HepG2 (cell line): Measurements from ENCODE around the gene SLC2A13. TPM values are rescaled to one million over a fixed set of nuclear protein-coding genes. Genes with fewer than 3 reads are reported as not detected.

Source experiments
- ATAC-seq: fragments of 200-7000 bp; cut with Tn5 transposase; 3 replicates; pipeline ENCODE4 v1.9.1; 2020; ENCODE audit warnings: mild to moderate bottlenecking, moderate library complexity
- BruUV-seq: library from RNA; stranded (reverse); fragments of 400-500 nt; replicated peaks from 2 replicates; lab custom pipeline; 2021; lab: Mats Ljungman, UMichigan
- CTCF ChIA-PET: fragments of 300-600 bp; formaldehyde crosslinking; extraction: SDS; loops from one replicate; lab custom pipeline; 2021; ENCODE audit warnings: low total read pairs, inconsistent platforms, low intra/inter-chr PET ratio; lab: Yijun Ruan, JAX
- POLR2A ChIA-PET: fragments of 350-600 bp; sonication (Branson Sonifier 250); formaldehyde crosslinking; loops from one replicate; lab custom pipeline; 2020; ENCODE audit warnings: antibody characterized with exemption, inconsistent platforms; lab: Yijun Ruan, JAX
- DNase-seq: peaks from one replicate; pipeline ENCODE4 v3.0.0-alpha.2; 2015; ENCODE audit warnings: low spot score
- FAIRE-seq: peaks from 3 replicates; lab custom pipeline; 2011; peaks lifted over from hg19 to GRCh38; lab: Jason Lieb, UNC
- H2AFZ ChIP-seq: one replicate; pipeline ENCODE4 v1.6.1; 2011; ENCODE audit warnings: low read length, inconsistent platforms
- H3K27ac ChIP-seq: fragments of 300-600 bp; 3 replicates; pipeline ENCODE4 v1.8.0; 2011; ENCODE audit warnings: mixed run types, mild to moderate bottlenecking, mixed read lengths, low read length, inconsistent platforms; ENCODE audit not compliant: insufficient read depth; ENCODE audit errors: extremely low read length
- H3K27me3 ChIP-seq, 2 experiments: fragments of 200-600 bp in 1 of 2; 2 replicates in 1 of 2; 3 replicates in 1 of 2; pipeline versions ENCODE4 v1.6.0 to v1.8.0; 2011; ENCODE audit warnings: low read length in 2 of 2, mild to moderate bottlenecking in 2 of 2, moderate library complexity in 2 of 2, inconsistent platforms in 1 of 2; ENCODE audit not compliant: insufficient read depth in 2 of 2, control insufficient read depth in 1 of 2
- H3K36me3 ChIP-seq, 2 experiments: fragments of 200-600 bp in 1 of 2; replicated peaks in 1 of 2; 2 replicates in 1 of 2; 3 replicates in 1 of 2; pipeline versions ENCODE4 v1.5.1 to v1.8.0; 2011; ENCODE audit warnings: low read length in 2 of 2, inconsistent platforms in 1 of 2; ENCODE audit not compliant: insufficient read depth in 2 of 2, control insufficient read depth in 1 of 2
- H3K4me1 ChIP-seq: 2 replicates; pipeline ENCODE4 v1.5.1; 2012; ENCODE audit warnings: low read length, inconsistent platforms; ENCODE audit not compliant: insufficient read depth
- H3K4me2 ChIP-seq: 2 replicates; pipeline ENCODE4 v1.6.0; 2011; ENCODE audit warnings: low read depth, low read length, inconsistent platforms
- H3K4me3 ChIP-seq, 3 experiments: fragments of 200-600 bp in 1 of 3; sonication (generic), shearing (Covaris generic) in 1 of 3; replicated peaks in 1 of 3; 2 replicates each; pipeline ENCODE4 v1.5.1; 2011 to 2016; ENCODE audit warnings: low read length in 3 of 3, inconsistent platforms in 2 of 3, low read depth in 2 of 3, mild to moderate bottlenecking in 2 of 3, control low read depth in 1 of 3, mixed read lengths in 1 of 3; ENCODE audit not compliant: insufficient read depth in 1 of 3
- H3K79me2 ChIP-seq: one replicate; pipeline ENCODE4 v1.6.1; 2011; ENCODE audit warnings: low read length, inconsistent platforms; ENCODE audit not compliant: insufficient read depth
- H3K9ac ChIP-seq: 2 replicates; pipeline ENCODE4 v1.6.0; 2011; ENCODE audit warnings: mild to moderate bottlenecking, low read depth, low read length, inconsistent platforms; ENCODE audit not compliant: insufficient read depth
- H3K9me3 ChIP-seq: 2 replicates; pipeline ENCODE4 v1.5.1; 2012; ENCODE audit warnings: mild to moderate bottlenecking, low read length
- H4K20me1 ChIP-seq: 2 replicates; pipeline ENCODE4 v1.6.0; 2011; ENCODE audit warnings: inconsistent platforms, mild to moderate bottlenecking, low read length, moderate library complexity; ENCODE audit not compliant: insufficient read depth
- ATM ChIP-seq: fragments of 450-650 bp; IDR thresholded peaks from 2 replicates; pipeline ENCODE4 v1.7.1; 2017; ENCODE audit warnings: mild to moderate bottlenecking, borderline replicate concordance
- CAMTA2 ChIP-seq: sonication (generic); formaldehyde crosslinking; IDR thresholded peaks from 2 replicates; pipeline ENCODE4 v1.4.0; 2020; ENCODE audit warnings: mild to moderate bottlenecking, missing genetic modification reagents, borderline replicate concordance
- CC2D1A ChIP-seq: sonication (generic); formaldehyde crosslinking; IDR thresholded peaks from 2 replicates; pipeline ENCODE4 v1.8.1; 2023; ENCODE audit warnings: mild to moderate bottlenecking, missing genetic modification reagents
- NBN ChIP-seq: fragments of 450-650 bp; conservative IDR thresholded peaks from 2 replicates; pipeline ENCODE4 v1.6.1; 2017
- SNRNP70 ChIP-seq: fragments of 200-400 bp; formaldehyde crosslinking; IDR thresholded peaks from 2 replicates; pipeline ENCODE4 v1.6.1; 2017; ENCODE audit warnings: mild to moderate bottlenecking, low read depth, low read length, moderate library complexity
- SYNCRIP ChIP-seq: fragments of 200-400 bp; formaldehyde crosslinking; IDR thresholded peaks from 2 replicates; pipeline ENCODE4 v1.6.1; 2018; ENCODE audit warnings: mild to moderate bottlenecking, low read depth, low read length; ENCODE audit not compliant: insufficient read depth
- TCF7L2 ChIP-seq: IDR thresholded peaks from 2 replicates; pipeline ENCODE4 v1.6.1; 2011; ENCODE audit warnings: mild to moderate bottlenecking, low read depth, low read length, moderate library complexity
- ZNF280B ChIP-seq: sonication (generic); formaldehyde crosslinking; IDR thresholded peaks from 2 replicates; pipeline ENCODE4 v1.5.0; 2020; ENCODE audit warnings: missing genetic modification reagents, mild to moderate bottlenecking, borderline replicate concordance
- ZNF512 ChIP-seq: sonication (generic); formaldehyde crosslinking; IDR thresholded peaks from 2 replicates; pipeline ENCODE4 v1.4.0; 2020; ENCODE audit warnings: mild to moderate bottlenecking, missing genetic modification reagents
- ZNF740 ChIP-seq: sonication (generic); formaldehyde crosslinking; IDR thresholded peaks from 2 replicates; pipeline ENCODE4 v1.4.0; 2020; ENCODE audit warnings: missing genetic modification reagents
- ZSCAN25 ChIP-seq: sonication (generic); formaldehyde crosslinking; IDR thresholded peaks from 2 replicates; pipeline ENCODE4 v1.8.0; 2022; ENCODE audit warnings: mild to moderate bottlenecking, missing genetic modification reagents
- WGBS: methylation state at CpG from one replicate; pipeline ENCODE4 v1.1.6; 2017; ENCODE audit warnings: low lambda C conversion rate; 5-methylcytosine and 5-hydroxymethylcytosine counted together
- in situ Hi-C: cut with HindIII; loops from 2 replicates; pipeline ENCODE4 v1.10.0; 2017; ENCODE audit warnings: low pct_unique_long_range_greater_than_20kb; ENCODE audit not compliant: extremely low pct_ligation_motif_present
- intact Hi-C: fragments of 100-400 bp; cut with micrococcal nuclease; formaldehyde crosslinking; loops from one replicate; pipeline ENCODE4 v1.10.0; 2022; ENCODE audit not compliant: unreplicated experiment
- polyA plus RNA-seq, 8 experiments: library from polyadenylated mRNA; depleted of rRNA in 3 of 8; stranded (reverse) in 7 of 8; unstranded in 1 of 8; fragments of >200 nt; fragmentation: Illumina TruSeq in 4 of 8; extraction: Trizol in 4 of 8; gene quantifications; 2 replicates each; pipeline versions ENCODE4 v1.2.1 to v1.2.3, GENCODE V29; 2011 to 2016; ENCODE audit warnings: low read depth in 4 of 8, missing spikeins in 1 of 8, mixed read lengths in 1 of 8; ENCODE audit not compliant: insufficient read depth in 1 of 8
- total RNA-seq, 5 experiments: library from RNA; depleted of rRNA; stranded (reverse); fragments of >200 nt; fragmentation: Illumina TruSeq; extraction: Trizol; gene quantifications; 2 replicates each; pipeline ENCODE4 v1.2.3, GENCODE V29; 2016; ENCODE audit warnings: low read depth in 1 of 5
- TF ChIP-seq, protein P1 (sequence below): IDR thresholded peaks from 2 replicates; pipeline ENCODE4 v1.6.1; 2018; ENCODE audit warnings: missing genetic modification reagents, mild to moderate bottlenecking, missing compliant biosample characterization
- TF ChIP-seq, protein P2 (sequence below): sonication (generic); formaldehyde crosslinking; IDR thresholded peaks from 2 replicates; pipeline ENCODE4 v1.8.0; 2022; ENCODE audit warnings: missing genetic modification reagents, mild to moderate bottlenecking, moderate library complexity, borderline replicate concordance

SLC2A13 gene
- total and polyA plus RNA-seq, 2 of the 13 experiments (the other 11 are each of a cell fraction or from before 2014, with no cell fraction given): 5.5 to 6.0 TPM

GRCh38 chr12:39919790-39920189 is 186.1 kb downstream of the SLC2A13 start:
- CTCF ChIA-PET: no interaction called here
- in situ Hi-C loops: no loop called here

More at GRCh38 chr12:39919790-39920189, 186.1 kb downstream of the SLC2A13 start:
- H2AFZ ChIP-seq: no peak overlapping the region
- H3K79me2 ChIP-seq: no peaks in the 10 kb centered on the region
- ATAC-seq (no peak), FAIRE-seq (no peak), DNase-seq (no peak)
- no peaks in the 10 kb centered on the region for H4K20me1 ChIP-seq
- H3K9me3 ChIP-seq: no peaks in the 10 kb centered on the region
- WGBS: 97% methylated on average over 1 of the region's 1 CpG
- no TSS peak for BruUV-seq
- TF ChIP-seq NBN: no peak
- TF ChIP-seq ZSCAN25: no peak
- TF ChIP-seq CC2D1A (CRISPR knock-in tag): no peak
- TF ChIP-seq SNRNP70: no peak
- TF ChIP-seq TCF7L2: no peak
- no peak for TF ChIP-seq CAMTA2
- TF ChIP-seq ATM: no peak
- TF ChIP-seq, protein P1, sequence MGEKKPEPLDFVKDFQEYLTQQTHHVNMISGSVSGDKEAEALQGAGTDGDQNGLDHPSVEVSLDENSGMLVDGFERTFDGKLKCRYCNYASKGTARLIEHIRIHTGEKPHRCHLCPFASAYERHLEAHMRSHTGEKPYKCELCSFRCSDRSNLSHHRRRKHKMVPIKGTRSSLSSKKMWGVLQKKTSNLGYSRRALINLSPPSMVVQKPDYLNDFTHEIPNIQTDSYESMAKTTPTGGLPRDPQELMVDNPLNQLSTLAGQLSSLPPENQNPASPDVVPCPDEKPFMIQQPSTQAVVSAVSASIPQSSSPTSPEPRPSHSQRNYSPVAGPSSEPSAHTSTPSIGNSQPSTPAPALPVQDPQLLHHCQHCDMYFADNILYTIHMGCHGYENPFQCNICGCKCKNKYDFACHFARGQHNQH: no peak
- no peak for TF ChIP-seq ZNF280B (CRISPR knock-in tag)
- no peak for TF ChIP-seq ZNF740 (CRISPR knock-in tag)
- TF ChIP-seq ZNF512 (CRISPR knock-in tag): no peak
- TF ChIP-seq, protein P2, sequence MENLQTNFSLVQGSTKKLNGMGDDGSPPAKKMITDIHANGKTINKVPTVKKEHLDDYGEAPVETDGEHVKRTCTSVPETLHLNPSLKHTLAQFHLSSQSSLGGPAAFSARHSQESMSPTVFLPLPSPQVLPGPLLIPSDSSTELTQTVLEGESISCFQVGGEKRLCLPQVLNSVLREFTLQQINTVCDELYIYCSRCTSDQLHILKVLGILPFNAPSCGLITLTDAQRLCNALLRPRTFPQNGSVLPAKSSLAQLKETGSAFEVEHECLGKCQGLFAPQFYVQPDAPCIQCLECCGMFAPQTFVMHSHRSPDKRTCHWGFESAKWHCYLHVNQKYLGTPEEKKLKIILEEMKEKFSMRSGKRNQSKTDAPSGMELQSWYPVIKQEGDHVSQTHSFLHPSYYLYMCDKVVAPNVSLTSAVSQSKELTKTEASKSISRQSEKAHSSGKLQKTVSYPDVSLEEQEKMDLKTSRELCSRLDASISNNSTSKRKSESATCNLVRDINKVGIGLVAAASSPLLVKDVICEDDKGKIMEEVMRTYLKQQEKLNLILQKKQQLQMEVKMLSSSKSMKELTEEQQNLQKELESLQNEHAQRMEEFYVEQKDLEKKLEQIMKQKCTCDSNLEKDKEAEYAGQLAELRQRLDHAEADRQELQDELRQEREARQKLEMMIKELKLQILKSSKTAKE (CRISPR knock-in tag): no peak
- no peak for TF ChIP-seq SYNCRIP
- no peak overlapping the region for H3K9ac ChIP-seq
- H3K27me3 ChIP-seq: no peaks in the 10 kb centered on the region
- H3K4me1 ChIP-seq: no peaks in the 10 kb centered on the region
- no peak overlapping the region for H3K27ac ChIP-seq
- H3K4me3 ChIP-seq: no peak overlapping the region
- POLR2A ChIA-PET: no interaction called here
- intact Hi-C loops: no loop called here
- no peak overlapping the region for H3K4me2 ChIP-seq
- no peaks in the 10 kb centered on the region for H3K36me3 ChIP-seq
